ENCODE measurements around the gene HEPACAM. TPM values are rescaled to one million over a fixed set of nuclear protein-coding genes. Genes with fewer than 3 reads are reported as not detected.

Gene HEPACAM
- total and polyA plus RNA-seq, 2 donors (not counting 3 experiments of a cell fraction or from before 2014, with no cell fraction given) = not detected

DNA sequence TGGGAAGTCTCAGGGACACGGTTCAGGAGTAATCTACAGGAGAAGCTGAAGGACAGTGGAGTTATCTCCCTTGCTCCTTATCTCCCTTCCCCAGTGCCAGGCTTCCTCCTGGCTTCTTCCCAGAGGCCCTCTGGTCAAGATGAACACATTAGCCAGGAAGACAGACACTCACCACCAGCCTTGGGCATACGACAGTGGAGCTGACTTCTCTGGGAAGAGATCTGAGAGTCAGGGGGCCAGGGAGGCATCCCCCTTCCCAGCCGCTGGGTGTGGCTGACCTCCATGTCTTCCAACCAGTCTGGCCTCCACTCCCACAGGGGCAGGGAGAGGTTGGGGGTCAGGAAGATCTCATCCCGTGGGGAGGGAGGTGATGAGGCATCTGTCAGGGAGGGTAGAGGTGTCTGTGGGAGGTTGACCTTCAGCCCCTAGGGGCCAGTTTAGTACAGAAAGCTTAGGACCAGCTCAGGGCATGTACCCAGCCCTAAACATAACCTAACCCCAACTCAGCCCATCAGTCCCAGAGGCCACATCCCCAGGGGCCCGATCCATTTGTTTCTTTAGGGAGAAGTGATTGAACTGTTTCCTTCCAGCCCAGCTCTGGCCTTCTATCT lies 50.9 kb downstream of the HEPACAM start:
- no peaks in the 10 kb centered on the region for H3K9me1 ChIP-seq (replicated peaks; ENCODE audit: control insufficient read depth, extremely low read depth, insufficient read depth, low read length)
- no peak overlapping the region for H3K9ac ChIP-seq (replicated peaks; ENCODE audit: extremely low read depth, insufficient read depth, low read length)
- CTCF ChIA-PET = interaction anchor here (1.1 to 3.5 kb wide), 6 partner anchors 9 to 462 kb away, joined by 3 to 14 read pairs (median 4); partner anchors contain the start of gene ROBO4
- intact Hi-C loops (cut with micrococcal nuclease) (no loop called here), dilution Hi-C loops (cut with MboI; ENCODE audit: extremely low pct_ligation_motif_present, low sequenced_read_pairs) (no loop called here)
- DNase-seq (ENCODE audit: low read depth, low spot score) (peak; percentile 36), FAIRE-seq (peak; percentile 35)
- TF ChIP-seq POLR2AphosphoS5 (IDR thresholded peaks at IDR 0.05; ENCODE audit: insufficient read depth, low read depth, low read length) (peak; percentile 49), MYC (IDR thresholded peaks at IDR 0.05; ENCODE audit: low read depth, low read length) (no peak), JUN (IDR thresholded peaks at IDR 0.05; ENCODE audit: borderline replicate concordance, insufficient read depth, insufficient read length, low read depth) (no peak), POLR2A (IDR thresholded peaks at IDR 0.05; ENCODE audit: low read depth, low read length) (peak; percentile 39), GATA2 (IDR thresholded peaks at IDR 0.05; ENCODE audit: insufficient read depth, insufficient read length, low read depth, low read length) (peak; percentile 38)
- TF ChIP-seq, protein P1, sequence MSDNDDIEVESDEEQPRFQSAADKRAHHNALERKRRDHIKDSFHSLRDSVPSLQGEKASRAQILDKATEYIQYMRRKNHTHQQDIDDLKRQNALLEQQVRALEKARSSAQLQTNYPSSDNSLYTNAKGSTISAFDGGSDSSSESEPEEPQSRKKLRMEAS (IDR thresholded peaks at IDR 0.05; ENCODE audit: insufficient read depth, insufficient read length) = no peak
- no peak overlapping the region for H3K4me3 ChIP-seq (replicated peaks in 1 of 3; ENCODE audit: insufficient read depth in 1 of 3, low read depth in 1 of 3, low read length in 3 of 3)
- H3K4me1 ChIP-seq (ENCODE audit: control insufficient read depth, extremely low read depth, insufficient read depth, low read length) = peaks cover 73% of the 10 kb centered on the region
- H3K36me3 ChIP-seq (ENCODE audit: control insufficient read depth in 2 of 2, extremely low read depth in 1 of 2, insufficient read depth in 2 of 2, low read length in 2 of 2) = peaks cover 46 to 47% of the 10 kb centered on the region in 2 experiments
- H3K27me3 ChIP-seq (ENCODE audit: control insufficient read depth in 2 of 2, insufficient read depth in 2 of 2, low read length in 2 of 2) = no peaks in the 10 kb centered on the region
- no peak overlapping the region for H2AFZ ChIP-seq (ENCODE audit: low read depth, low read length)
- H3K79me2 ChIP-seq (ENCODE audit: control insufficient read depth, insufficient read depth, low read length) = peaks cover 28% of the 10 kb centered on the region
- no peaks in the 10 kb centered on the region for H4K20me1 ChIP-seq (replicated peaks; ENCODE audit: control insufficient read depth, extremely low read depth, insufficient read depth, low read length)
- no peak overlapping the region for H3K4me2 ChIP-seq (ENCODE audit: insufficient read depth, low read length)
- H3K9me3 ChIP-seq (replicated peaks; ENCODE audit: control insufficient read depth, insufficient read depth, low read length) = no peaks in the 10 kb centered on the region
- H3K27ac ChIP-seq (ENCODE audit: insufficient read depth, low read depth, low read length) = no peak overlapping the region
- no TSS peak for BruUV-seq (replicated peaks)
- POLR2A ChIA-PET = interaction anchor here (4.5 kb wide), 1 partner anchor 13 kb away, joined by 39 read pairs; the partner anchor contains the start of gene ROBO4

DNA sequence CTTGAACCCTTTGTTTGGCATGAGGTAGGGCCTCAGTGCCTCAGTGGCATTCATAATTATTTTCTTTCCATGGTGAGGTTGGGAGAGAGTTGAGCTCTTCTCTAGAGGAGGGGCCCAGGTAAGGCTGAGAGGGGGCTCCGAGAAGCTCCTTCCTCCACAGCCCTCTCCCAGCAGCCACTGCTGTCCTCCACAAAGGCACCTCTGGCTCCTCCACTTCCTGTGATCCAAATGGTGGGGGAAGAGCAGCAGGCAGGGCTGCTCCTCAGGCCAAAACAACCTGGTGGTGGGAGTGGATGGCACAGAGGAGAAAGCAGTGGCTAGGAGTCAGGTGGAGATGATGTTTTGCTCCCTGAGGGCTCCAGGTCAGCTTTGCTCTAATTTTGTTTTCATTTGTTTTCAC lies 51.5 kb downstream of the HEPACAM start:
- Histone ChIP-seq H3K36me3 (ENCODE audit: control insufficient read depth in 2 of 2, extremely low read depth in 1 of 2, insufficient read depth in 2 of 2, low read length in 2 of 2) (peaks cover 39 to 43% of the 10 kb centered on the region in 2 experiments), H4K20me1 (replicated peaks; ENCODE audit: control insufficient read depth, extremely low read depth, insufficient read depth, low read length) (no peaks in the 10 kb centered on the region), H3K79me2 (ENCODE audit: control insufficient read depth, insufficient read depth, low read length) (peaks cover 22% of the 10 kb centered on the region), H3K4me1 (ENCODE audit: control insufficient read depth, extremely low read depth, insufficient read depth, low read length) (peaks cover 68% of the 10 kb centered on the region), H3K9ac (replicated peaks; ENCODE audit: extremely low read depth, insufficient read depth, low read length) (no peak overlapping the region), H3K4me2 (ENCODE audit: insufficient read depth, low read length) (no peak overlapping the region), H3K9me3 (replicated peaks; ENCODE audit: control insufficient read depth, insufficient read depth, low read length) (no peaks in the 10 kb centered on the region), H3K9me1 (replicated peaks; ENCODE audit: control insufficient read depth, extremely low read depth, insufficient read depth, low read length) (no peaks in the 10 kb centered on the region), H2AFZ (ENCODE audit: low read depth, low read length) (no peak overlapping the region), H3K27me3 (ENCODE audit: control insufficient read depth in 2 of 2, insufficient read depth in 2 of 2, low read length in 2 of 2) (no peaks in the 10 kb centered on the region), H3K4me3 (replicated peaks in 1 of 3; ENCODE audit: insufficient read depth in 1 of 3, low read depth in 1 of 3, low read length in 3 of 3) (no peak overlapping the region), H3K27ac (ENCODE audit: insufficient read depth, low read depth, low read length) (no peak overlapping the region)
- ChIA-PET POLR2A (interaction anchor here (2.0 to 4.5 kb wide), 3 partner anchors 11 to 69 kb away, joined by 5 to 39 read pairs (median 16); partner anchors contain the start of genes CCDC15 and ROBO4), CTCF (interaction anchor here (1.1 to 3.5 kb wide), 7 partner anchors 8 to 463 kb away, joined by 3 to 14 read pairs (median 4); partner anchors contain the start of gene ROBO4)
- FAIRE-seq (no peak), DNase-seq (ENCODE audit: low read depth, low spot score) (no peak)
- TF ChIP-seq, protein P2, sequence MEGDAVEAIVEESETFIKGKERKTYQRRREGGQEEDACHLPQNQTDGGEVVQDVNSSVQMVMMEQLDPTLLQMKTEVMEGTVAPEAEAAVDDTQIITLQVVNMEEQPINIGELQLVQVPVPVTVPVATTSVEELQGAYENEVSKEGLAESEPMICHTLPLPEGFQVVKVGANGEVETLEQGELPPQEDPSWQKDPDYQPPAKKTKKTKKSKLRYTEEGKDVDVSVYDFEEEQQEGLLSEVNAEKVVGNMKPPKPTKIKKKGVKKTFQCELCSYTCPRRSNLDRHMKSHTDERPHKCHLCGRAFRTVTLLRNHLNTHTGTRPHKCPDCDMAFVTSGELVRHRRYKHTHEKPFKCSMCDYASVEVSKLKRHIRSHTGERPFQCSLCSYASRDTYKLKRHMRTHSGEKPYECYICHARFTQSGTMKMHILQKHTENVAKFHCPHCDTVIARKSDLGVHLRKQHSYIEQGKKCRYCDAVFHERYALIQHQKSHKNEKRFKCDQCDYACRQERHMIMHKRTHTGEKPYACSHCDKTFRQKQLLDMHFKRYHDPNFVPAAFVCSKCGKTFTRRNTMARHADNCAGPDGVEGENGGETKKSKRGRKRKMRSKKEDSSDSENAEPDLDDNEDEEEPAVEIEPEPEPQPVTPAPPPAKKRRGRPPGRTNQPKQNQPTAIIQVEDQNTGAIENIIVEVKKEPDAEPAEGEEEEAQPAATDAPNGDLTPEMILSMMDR (IDR thresholded peaks at IDR 0.05; ENCODE audit: extremely low read depth in 1 of 2, insufficient read depth in 1 of 2, low read depth in 1 of 2, low read length in 2 of 2) = no peak
- TF ChIP-seq FOS (IDR thresholded peaks at IDR 0.05; ENCODE audit: borderline replicate concordance, insufficient read depth, low read length) = no peak
- no peak for TF ChIP-seq POLR2A (IDR thresholded peaks at IDR 0.05; ENCODE audit: low read depth, low read length)
- no peak for TF ChIP-seq GATA2 (IDR thresholded peaks at IDR 0.05; ENCODE audit: insufficient read depth, insufficient read length, low read depth, low read length)
- TF ChIP-seq, protein P1 (IDR thresholded peaks at IDR 0.05; ENCODE audit: insufficient read depth, insufficient read length) = no peak
- no peak for TF ChIP-seq MYC (IDR thresholded peaks at IDR 0.05; ENCODE audit: low read depth, low read length)
- TF ChIP-seq POLR2AphosphoS5 (IDR thresholded peaks at IDR 0.05; ENCODE audit: insufficient read depth, low read depth, low read length) = no peak
- TF ChIP-seq JUN (IDR thresholded peaks at IDR 0.05; ENCODE audit: borderline replicate concordance, insufficient read depth, insufficient read length, low read depth) = no peak
- TF ChIP-seq EZH2 (IDR thresholded peaks at IDR 0.05; ENCODE audit: borderline replicate concordance, low read depth, low read length, severe bottlenecking) = no peak
- TSS peak; percentile 75 for BruUV-seq (replicated peaks)
- dilution Hi-C loops (cut with MboI; ENCODE audit: extremely low pct_ligation_motif_present, low sequenced_read_pairs) = no loop called here
- intact Hi-C loops (cut with micrococcal nuclease) = no loop called here

All from endothelial cell of umbilical vein (primary cell).